Stimulated activated CD4-positive, alpha-beta T cell treated with anti-CD3 and anti-CD28 coated beads, Interleukin-4, amount 100 ng/mL, for 48 hours (primary cell): ENCODE results near the gene FZD2.
"Not testable (repeated sequence)": the region's sequence is repeated elsewhere in the genome, so short reads cannot be mapped to it uniquely, and the experiment has no call there.

Source experiments
- DNase-seq, 2 donors: peaks; one replicate each; pipeline ENCODE4 v3.0.0-alpha.2; 2020; ENCODE audit warnings: low read depth in 2 of 2

The FZD2 gene

DNA sequence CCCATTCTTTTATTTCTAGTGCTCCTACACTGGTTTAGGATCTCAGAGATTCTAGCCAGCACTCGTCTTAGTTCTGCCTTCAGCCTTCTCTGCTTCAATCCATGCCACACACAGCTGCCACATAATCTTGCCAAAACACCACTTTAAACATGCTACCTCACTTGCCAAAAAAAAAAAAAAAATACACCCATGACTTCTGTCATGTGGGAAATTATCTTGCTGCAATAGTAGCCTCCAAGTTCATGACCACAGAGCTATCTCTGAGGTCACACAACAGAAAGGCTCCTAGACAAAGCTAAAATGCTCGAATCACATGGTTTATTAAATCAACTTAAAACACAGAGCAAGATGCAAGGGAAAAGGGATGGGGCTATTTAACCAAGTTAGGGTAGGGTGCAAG is 18.1 kb downstream of the FZD2 start:
- DNase-seq = no peak

DNA sequence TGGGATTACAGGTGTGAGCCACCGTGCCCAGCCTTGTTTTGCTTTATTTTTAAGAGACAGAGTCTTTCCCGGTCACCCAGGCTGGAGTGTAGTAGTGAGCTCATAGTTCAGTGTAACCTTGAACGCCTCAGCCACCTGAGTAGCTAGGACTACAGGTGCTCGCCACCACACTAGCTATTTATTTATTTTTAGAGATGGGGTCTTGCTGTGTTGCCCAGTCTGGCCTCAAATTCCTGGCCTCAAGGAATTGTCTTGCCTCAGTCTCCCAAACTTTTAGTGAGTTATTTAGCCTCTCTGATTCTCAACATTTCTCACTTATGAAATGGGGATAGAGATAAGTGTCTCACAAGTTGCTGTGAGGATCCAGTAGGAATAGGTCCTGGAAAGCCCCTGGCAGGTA is 21.7 kb downstream of the FZD2 start:
- no peak for DNase-seq

DNA sequence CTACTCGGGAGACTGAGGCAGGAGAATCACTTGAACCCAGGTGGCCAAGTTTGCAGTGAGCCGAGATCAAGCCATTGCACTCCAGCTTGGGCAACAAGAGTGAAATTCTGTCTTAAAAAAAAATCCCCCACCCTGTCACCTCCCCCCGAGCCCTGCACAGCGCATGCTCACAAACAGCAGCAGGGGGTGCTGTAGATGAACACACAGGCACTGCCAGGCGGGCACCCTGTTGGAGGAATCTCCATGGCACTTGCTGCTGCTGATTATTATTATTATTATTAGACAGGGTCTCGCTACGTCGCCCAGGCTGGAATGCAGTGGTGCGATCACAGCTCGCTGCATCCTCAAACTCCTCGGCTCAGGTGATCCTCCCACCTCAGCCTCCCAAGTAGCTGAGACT is 24.6 kb downstream of the FZD2 start:
- DNase-seq = no peak

DNA sequence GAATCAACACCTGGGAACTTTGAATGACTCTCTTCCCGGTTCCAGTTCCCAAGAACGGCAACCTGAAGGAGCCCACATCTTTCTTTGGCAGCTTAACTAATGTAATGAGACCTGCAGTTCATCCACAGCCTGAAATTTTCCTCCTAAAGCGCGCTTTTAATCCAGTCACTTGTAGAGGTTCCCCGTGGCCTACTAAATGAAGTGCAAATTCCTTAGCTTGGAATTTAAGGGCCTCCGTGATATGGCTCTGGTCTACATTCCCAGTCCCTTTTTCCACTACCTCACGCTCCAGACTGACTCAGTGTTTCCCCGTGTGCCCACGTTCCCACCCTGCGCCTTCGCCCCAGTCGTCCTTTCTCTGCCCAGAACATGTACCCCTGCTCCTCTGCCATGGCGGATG is 27.2 kb downstream of the FZD2 start:
- no peak for DNase-seq

DNA sequence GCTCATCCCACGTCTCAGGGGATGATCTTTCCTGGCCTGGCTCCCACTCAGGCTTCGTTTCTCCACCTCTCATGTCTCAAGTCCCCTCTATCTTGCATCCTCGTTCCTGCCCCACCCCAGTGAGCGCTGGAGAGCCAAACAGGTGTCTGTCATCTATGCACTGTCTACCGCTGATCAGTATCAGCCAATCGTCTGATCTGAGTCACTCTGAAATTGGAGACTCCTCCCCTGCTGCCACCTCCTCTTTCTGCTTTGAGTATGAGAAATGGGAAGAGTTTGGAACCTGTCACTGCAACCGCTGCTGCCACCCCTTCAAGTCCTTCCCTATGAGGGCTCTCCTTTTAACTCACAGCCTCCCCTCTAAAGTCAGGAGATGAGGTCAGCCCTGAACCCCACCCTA is 28.0 kb downstream of the FZD2 start:
- DNase-seq = no peak

DNA sequence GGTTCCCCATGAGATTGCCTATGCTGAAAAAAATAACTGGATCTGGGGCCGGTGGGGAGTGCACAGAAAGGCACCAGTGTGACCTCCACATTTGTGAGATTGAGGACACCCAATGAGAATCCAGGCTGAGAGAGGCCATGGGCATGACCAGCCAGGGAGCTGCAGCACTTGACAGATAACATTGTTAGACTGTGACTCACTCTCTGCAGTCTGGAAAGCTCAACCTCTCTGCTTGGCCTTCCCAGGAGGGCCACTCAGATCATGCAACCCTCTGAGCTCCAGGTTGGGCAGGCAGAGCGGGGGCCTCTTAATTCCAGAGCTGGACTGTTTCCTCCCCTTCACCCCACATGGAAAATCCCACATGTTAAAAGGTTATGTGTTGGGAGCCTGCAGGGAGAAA is 30.1 kb downstream of the FZD2 start:
- DNase-seq = no peak

DNA sequence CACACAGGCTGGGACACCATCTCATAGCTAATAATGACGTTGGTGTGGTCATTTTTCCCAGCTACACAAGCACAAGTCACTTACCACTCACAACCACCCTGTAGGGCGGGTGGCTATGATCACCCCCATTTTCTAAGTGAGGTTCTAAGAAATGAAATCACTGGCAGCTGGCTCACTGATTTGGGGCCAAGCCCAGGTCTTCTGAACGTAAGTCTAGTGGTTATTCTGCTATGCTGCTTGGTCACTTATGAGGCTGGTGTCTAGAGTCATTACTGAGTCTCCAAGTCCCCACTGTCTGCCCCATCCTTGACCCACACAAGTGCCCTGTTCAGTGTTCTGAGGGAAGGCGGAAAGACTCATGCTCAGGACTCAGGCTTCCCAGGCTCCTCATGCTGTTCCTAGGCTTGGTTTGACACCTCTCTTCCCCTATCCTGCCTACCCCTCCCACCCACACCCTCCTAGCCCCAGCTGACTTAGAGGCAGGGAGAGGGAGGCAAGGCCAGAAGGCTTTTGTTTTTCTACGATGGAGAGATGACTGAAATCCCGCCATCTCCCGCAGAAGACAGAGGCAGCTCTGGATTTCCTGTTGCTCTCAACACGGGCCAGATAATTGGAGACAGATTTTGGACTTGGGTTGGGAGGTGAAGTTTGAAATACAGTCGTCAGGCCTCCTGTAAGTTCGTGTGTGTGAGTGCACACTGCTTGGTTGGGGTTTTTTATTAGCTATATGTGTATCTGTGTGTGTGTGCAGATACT is 32.2 kb downstream of the FZD2 start:
- no peak for DNase-seq

DNA sequence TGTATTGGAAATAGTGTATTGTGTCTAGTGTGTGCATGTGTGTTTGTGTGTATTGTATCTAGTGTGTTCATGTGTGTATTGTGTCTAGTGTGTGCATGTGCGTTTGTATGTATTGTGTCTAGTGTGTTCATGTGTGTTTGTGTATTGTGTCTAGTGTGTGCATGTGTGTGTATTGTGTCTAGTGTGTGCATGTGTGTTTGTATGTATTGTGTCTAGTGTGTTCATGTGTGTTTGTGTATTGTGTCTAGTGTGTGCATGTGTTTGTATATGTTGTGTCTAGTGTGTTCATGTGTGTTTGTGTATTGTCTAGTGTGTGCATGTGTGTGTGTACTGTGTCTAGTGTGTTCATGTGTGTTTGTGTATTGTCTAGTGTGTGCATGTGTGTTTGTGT is 32.8 kb downstream of the FZD2 start:
- DNase-seq = not testable (repeated sequence)

DNA sequence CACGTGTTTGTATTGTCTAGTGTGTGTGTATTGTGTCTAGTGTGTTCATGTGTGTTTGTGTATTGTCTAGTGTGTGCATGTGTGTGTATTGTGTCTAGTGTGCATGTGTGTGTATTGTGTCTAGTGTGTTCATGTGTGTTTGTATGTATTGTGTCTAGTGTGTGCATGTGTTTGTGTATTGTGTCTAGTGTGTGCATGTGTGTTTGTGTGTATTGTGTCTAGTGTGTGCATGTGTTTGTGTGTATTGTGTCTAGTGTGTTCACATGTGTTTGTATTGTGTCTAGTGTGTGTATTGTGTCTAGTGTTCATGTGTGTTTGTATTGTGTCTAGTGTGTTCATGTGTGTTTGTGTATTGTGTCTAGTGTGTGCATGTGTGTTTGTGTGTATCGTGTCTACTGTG is 33.5 kb downstream of the FZD2 start:
- not testable (repeated sequence) for DNase-seq

DNA sequence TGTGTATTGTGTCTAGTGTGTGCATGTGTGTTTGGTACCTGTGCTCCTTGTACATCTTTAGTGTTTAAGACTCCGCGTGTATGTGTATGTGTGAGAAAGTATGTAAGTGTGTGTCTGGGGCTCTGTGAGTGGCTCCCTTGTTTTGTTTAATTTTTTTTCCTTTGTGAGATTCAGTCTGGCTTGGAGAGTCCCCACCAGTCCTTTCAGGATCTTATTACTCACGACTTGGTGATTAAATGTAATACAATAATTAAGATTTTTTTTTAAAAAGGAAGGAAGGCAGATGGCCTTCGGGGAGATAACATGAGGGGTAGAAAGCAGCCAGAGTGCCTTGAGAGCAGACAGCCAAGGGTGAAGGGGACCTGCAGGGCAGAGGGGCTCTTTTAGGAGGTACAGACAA is 33.9 kb downstream of the FZD2 start:
- DNase-seq = no peak

DNA sequence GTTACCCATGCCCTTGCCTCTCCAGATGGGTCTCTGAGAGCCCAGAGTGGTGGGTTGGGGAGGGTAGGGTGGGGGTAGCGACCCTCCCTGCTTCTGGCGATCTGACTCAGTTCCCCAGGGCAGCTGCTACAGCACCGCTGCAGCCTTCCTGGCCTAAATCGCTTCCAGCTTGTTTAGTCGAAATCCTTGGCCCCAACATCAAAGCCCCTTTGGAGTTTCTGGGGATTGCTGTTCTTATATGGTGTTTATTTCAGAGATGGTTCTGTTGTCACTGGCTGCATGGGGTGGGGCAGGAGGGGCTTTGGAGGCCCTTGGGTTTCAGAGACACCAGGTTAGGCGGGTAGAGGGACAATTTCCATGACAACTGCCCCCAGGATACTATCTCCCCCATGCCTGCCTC is 35.9 kb downstream of the FZD2 start:
- no peak for DNase-seq

DNA sequence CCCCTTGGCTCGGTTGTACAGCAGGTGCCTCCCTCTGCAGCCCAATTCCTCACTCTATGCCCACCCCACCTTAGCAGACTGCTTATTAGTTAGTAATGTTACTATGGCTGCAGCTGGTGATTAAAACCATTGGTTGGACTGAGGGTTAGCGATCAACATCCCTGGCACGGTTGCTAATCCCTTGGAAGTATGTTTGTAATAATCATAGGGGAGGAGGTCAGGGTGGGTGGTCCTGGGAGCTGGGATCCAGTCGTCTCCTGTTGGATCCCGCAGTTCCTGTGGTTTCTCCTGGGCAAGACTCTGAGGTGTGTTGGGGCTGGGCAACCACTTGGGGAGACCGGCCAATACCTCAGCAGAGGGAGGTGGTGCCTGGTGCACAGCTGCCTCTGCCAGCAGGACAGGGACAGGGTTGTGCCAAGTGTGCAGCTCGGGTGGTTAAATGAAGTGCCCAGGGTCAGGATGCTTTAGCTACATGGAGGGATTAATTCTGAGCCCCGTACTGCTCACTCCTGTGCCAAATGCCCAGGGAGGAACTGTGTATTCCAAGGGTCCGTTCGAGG is 38.0 kb downstream of the FZD2 start:
- no peak for DNase-seq

DNA sequence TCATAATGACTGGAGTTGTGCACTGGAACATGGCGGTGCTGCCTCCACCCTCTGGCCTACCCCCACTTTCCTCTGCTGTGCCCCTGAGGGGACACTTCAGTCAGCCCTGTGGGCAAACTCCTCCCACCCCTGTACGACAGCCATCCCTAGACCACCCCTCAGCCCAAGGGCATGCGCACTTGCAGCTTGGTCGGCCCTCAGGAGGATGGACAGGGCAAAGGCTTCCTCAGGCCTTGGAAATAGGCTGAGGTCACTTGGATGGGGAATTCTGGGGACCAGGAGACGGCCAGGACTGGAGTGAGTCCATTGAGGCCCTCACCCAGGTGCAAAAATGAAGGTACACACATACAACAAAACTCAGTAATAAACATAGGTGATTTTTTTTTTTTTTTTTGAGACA is 41.0 kb downstream of the FZD2 start:
- DNase-seq = no peak

DNA sequence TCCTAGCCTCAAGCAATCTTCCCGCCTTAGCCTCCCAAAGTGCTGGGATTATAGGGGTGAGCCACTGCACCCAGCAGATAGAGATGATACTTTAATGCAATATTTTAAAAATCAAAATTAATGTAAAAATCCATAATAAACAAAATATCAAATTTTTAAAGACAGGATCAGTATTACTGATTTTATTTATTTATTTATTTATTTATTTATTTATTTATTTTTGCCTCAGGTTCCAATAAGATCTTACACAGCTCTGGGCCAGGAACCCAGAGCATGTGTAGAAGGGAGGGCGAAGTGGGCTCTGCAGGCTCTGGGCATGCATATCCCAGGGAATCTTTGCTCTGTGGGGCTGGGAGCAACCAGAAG is 41.6 kb downstream of the FZD2 start:
- no peak for DNase-seq

DNA sequence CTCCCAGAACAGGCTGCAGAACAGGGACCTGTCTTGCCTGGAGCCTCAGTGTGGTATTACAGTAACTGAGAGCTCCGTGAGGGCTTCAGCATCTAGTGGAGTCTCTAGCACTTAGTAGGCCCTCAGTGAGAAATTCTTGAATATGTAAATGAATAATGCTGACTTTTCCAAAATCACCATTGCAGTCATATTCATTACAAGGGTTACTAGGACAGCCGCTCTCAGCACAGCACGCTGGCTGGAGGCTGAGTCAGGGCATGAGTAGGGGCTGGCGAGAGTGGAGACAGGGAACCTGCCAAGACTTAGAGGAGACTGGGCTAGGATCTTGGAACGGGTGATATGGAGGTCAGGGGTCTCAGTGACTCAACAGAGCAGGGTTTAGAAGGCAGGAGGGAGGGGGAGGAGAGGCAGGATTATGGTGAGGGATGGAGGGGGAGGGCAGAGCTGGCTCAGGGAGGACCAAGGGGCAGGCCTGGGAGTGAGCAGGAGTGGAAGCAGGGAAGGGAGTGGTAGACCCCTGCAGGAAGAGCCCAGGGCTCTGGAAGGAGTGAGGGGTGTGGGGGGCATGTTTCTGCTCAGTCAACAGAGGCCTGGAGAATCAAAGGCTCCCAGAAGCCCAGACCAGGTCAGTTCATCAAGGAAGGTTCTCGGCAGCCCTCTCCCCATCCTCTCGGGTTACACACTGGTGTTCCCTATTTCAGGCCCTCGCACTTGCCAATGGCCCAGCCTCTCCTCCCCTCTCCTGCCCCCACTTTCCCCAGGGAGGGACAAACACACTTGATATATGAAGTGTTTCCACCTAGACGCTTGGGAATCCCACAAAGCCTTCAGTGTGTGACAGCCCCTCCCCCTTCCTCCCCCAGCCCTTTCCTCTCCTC is 42.3 kb downstream of the FZD2 start:
- DNase-seq = no peak

DNA sequence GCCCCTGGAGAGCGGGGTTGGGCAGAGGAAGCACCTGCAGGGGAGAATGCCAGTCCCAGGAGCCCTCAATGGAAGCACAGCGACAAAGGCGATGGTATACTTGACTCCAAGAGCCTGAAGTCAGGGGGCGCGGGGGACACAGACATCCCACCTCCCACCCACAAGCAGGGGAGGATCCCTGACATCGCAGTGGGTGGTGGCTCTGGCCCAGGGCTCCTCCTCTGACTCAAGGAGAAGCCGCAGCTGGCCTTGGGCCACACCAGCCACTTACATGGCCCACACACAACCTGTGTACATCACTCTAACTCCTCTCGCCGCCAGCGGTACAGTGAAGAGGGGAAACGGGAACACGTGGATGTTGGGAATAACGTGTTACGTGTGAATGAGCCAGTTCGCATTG is 44.3 kb downstream of the FZD2 start:
- no peak for DNase-seq

DNA sequence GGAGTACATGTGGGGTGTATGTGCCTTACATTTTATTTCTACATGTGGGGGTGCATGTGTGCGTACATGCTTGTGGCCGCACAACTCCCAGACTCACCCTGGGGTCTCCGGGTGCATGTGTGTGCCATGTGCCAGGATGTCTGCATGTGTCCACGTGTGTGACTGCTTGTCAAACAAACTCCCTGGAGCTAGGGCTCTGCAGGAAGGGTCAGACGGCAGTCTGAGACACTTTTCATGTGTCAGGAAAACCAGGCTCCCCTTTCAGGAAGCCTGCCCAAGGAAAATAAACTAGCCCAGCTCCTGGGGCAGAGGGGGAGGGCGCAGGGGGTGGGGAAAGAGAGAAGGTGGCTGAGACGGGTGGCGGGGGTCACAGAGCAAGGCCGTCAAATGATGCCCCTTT is 44.7 kb downstream of the FZD2 start:
- DNase-seq = no peak

DNA sequence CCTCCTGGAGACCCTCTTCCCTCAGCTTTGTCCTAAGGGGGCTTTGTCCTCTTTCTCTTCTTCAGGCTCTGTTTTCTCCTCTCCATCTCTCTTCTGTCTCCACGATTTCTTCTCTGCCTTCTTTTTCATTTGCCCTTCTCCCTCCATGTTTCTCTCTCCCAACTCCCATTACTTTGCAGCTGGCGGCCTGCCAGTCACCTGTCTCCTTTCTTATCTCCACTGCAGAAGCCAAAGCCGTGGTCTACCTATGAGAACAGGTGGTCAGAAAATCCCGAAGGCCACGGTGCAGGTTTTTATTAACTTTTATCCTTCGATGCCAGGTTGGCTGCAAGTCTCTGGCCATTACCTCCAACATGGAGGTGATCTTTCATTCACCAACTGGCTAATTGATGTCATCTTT is 45.1 kb downstream of the FZD2 start:
- DNase-seq = no peak

DNA sequence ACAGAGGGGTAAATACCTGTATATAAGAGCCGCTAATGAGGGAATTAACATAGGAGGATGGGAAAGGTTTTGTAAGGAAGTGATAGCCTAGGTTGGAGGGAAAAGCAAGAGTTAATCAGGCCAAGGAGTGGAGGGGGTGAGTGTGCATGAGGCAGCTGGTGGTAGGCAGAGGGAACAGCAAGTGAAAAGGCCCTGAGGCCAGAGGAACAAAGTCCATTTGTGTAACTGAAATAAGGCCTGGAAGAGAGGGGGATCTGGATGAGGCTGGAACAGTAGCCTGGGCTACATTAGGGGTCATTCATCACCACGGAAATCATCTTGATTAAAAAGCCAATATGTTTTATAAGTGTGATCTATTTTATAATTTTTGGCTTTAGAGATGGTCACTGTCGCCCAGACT is 45.7 kb downstream of the FZD2 start:
- no peak for DNase-seq

DNA sequence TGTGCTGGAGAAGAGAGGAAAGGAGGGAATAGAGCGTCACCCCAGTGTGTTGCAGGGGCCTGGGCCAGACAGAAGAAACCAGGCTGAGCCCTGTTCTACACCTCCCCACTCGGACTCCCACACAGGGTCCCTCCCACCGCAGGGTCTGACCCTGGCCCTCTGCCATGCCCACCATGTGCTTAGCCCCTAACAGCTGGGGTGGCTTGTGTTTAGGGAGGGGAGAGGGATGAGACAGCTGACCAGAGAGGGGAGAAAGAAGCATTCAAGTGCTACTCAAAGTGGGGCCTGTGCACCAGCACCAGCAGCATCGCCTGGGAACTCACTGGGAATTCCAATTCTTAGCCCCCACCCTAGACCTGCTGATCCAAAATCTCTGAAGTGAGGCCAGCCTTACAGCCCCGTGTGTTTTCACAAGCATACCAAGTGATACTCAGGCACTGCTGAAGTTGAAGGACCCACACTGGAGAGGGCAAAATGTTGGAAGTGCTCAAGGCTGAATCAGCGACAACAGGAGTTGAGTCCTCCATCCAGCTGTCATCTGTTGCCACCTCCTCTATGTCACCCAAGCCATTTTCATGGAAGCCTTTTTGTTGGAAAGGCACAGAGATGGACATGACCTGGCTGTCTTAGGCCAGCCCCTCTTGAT is 47.0 kb downstream of the FZD2 start:
- DNase-seq = no peak

DNA sequence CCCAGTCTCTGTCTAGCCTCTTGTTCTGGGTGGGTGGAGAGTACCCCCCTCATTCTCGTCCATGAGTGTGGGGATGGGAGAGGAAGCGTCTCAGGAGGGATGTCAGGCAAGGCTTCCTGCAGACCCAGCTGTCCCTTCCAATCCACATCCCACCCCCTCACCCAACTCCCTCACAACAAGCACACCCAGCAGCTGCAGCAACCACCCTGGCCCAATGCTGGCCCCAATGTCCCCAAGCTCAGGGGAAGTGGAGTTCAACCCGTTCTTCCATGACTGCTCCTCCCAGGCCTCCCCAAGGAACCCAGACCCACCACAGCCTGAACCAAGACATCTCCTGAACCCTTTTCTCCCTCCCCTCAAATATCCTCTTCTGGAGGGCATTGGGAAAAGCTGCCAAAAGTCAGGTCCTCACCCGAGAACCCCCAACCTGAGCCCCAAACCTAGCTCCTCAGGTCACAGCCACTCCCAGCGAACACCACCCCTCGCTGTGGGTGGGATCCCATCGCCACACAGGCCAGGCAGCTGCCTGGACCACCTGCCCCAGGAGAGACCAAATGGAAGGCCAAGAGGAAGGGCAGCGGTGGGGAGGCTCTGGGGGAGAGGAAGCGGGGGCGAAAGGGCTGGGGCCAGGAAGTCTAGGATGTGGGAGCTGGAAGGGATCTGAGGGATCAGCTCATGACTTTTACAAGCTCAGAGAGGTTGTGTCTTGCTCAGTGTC is 47.6 kb downstream of the FZD2 start:
- DNase-seq = no peak

DNA sequence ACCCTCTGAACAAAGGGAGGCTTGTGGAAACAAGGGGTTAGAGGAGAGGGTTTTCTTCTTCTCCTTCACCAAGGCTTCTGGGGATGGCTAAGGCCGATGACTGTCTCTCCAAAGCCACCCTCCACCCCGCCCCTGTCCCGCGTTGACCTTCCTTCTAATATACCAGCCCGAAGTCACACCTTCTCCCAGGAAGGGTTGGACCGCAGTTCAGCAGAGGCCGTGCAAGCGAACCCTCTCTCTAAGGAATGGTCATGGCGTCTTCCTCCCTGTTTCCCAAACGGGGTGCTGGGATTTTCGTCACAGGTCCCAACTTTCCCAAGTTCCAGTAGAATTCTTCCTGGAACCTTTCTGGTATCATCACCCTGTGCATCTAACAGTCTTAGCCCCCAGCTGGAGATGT is 49.4 kb downstream of the FZD2 start:
- no peak for DNase-seq
